Measurements from ENCODE around the gene TEKT2. TPM values are rescaled to one million over a fixed set of nuclear protein-coding genes. Genes with fewer than 3 reads are reported as not detected.
A peak's percentile ranks its signal among the peaks of the same experiment; 100 is the strongest.

Gene TEKT2
- total RNA-seq, 1 donor from 2014 or later: 0.98 TPM

DNA sequence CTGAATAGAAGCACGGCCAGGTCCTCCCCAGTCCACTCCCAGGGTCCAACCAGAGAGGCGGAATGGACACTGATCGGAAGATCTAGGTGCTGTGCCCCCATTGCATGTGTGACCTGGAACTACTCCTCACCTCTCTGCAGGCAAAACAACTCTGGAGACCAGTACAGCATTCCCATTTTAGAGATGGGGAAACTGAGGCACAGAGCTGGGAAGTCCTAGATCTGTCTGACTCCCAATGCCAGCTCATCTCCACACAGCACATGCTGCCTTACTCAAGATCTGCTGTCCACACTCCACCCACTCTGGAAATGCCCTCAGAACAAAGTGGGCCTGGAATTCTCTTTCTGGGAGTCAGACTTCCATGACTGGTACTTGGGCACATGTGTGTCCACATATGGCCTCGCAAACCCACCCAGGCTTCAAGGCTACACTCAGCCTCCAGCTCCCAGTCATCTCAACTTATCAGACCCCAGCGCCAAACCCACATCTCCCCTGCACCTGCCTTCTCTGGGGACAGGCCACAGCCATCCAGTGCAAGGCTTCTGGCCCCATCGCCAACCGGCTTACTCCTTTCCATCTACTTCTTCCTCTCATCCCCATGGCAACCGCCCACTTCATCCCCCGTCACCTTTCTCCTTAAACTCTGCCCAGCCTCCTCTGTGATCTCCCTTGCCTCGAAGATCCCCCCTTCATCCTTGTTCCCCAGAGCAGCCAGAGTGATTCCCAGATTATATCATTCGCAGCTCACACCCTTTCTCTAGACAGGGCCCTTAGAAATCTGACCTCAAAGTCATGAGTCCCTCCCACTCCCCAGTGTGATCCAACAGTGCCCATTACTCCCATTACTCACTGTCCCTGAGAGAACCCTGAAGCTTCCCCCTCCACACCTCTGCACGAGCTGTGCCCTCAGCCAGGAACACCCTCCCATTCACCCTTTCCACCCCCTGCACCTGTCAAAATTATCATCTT lies 38.5 kb downstream of the TEKT2 start:
- ATAC-seq (no peak), DNase-seq (ENCODE audit: low spot score) (no peak)
- intact Hi-C loops (cut with DNase I): no loop called here

GRCh38 chr1:36123356-36123755 lies 39.5 kb downstream of the TEKT2 start:
- DNase-seq (ENCODE audit: low spot score): no peak
- intact Hi-C loops (cut with DNase I): no loop called here

GRCh38 chr1:36124404-36125128 lies 40.7 kb downstream of the TEKT2 start:
- intact Hi-C loops (cut with DNase I): no loop called here

More at GRCh38 chr1:36123356-36123755, 39.5 kb downstream of the TEKT2 start:
- ATAC-seq: peak; percentile 57

GRCh38 chr1:36125129-36125991 lies 41.5 kb downstream of the TEKT2 start, which contains the start of gene COL8A2:
Gene COL8A2, minus strand, starts transcription at chr1:36125222. Its CDS starts 24,980 bp downstream, at chr1:36100242.
- DNase-seq (ENCODE audit: low spot score): peak; percentile 77
- intact Hi-C loops (cut with DNase I): no loop called here

More at GRCh38 chr1:36124404-36125128, 40.7 kb downstream of the TEKT2 start:
- DNase-seq (ENCODE audit: low spot score) (no peak), ATAC-seq (peak; percentile 6)

DNA sequence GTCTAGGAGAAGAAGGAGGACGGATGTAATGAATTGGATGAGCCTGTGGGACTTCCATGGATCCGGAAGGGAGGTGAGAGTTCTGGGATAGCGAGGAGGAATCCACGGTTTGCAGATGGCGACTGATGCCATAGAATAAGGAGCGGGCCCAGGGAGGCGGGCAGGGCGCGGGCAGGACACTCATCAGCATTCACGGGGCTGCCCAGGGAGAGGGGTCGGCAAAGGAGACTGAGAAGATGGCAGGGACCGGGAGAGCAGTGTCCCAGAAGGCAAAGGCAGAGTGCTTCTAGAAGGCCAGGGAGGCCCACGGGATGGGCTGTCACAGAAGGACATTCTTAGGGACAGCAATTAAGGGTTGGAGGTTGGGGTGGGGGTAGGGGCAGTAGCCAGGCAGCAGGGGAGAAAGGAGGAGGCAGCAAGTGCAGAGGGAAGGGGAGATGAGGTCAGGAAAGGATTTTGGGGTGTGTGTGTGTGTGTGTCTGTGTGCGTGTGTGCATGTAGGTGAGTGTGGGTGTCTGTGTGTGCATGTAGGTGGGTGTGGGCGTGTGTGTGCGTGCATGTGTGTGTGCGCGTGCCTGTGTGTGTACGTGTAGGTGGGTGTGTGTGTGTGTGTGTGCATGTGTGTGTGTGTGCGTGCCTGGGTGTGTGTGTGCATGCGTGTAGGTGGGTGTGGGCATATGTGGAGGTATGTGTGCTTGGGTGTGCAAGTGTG lies 42.3 kb downstream of the TEKT2 start:
- DNase-seq (ENCODE audit: low spot score) (no peak), ATAC-seq (no peak)
- intact Hi-C loops (cut with DNase I): no loop called here

More at GRCh38 chr1:36125129-36125991, 41.5 kb downstream of the TEKT2 start, which contains the start of gene COL8A2:
- ATAC-seq: peak; percentile 61

DNA sequence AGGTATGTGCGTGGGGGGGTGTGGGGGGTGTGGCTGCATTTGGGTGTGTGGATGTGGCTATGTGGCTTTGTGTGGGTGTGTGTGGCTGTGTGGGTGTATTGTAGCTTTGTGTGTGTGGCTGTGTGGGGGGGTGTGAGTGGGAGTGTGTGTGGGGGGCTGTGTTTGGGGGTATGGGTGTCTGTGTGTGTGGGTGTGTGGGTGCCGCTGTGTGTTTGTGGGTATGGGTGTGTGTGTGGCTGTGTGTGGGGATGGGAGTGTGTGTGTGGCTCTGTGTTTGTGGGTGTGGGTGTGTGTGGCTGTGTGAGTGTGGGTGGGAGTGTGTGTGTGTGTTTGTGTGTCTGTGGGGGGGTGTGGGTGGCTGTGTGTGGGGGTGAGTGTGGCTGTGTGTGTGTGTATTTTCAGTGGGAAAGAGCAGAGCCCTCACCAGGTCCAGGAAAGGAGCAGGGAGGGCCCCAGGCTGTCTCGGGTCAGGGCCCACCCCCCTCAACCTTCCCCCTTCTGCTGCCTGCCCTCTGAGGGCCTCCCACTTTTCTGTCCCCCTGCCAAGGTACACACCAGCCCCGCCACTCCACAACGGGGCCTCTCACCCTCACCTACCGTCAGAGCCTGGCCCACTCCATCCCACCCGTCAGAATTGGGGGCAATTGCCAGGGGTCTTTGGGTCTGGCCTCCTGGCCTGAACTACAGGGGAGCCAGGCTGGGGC lies 43.1 kb downstream of the TEKT2 start:
- ATAC-seq (no peak), DNase-seq (ENCODE audit: low spot score) (no peak)
- intact Hi-C loops (cut with DNase I): no loop called here

GRCh38 chr1:36128126-36128904 lies 44.4 kb downstream of the TEKT2 start:
- ATAC-seq: no peak
- DNase-seq (ENCODE audit: low spot score): no peak
- intact Hi-C loops (cut with DNase I): no loop called here

DNA sequence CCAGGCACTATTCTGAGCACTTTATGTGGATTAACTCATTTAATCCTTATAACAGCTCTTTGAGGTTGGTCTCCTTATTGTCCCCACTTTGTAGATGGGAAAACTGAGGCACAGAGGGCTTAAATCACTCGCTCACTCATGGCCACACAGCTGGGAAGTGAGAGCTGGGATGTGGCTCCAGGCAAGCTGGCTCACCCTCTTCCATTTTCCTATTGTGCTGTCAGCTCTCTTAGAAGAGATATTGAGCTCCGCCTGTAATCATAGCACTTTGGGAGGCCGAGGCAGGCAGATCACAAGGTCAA lies 45.0 kb downstream of the TEKT2 start:
- ATAC-seq: no peak
- intact Hi-C loops (cut with DNase I): no loop called here

GRCh38 chr1:36132029-36132428 lies 48.1 kb downstream of the TEKT2 start:
- DNase-seq (ENCODE audit: low spot score): no peak
- intact Hi-C loops (cut with DNase I): loop anchor here (5.0 kb wide), 1 partner anchor 35 kb away; no protein-coding TSS in a partner anchor
- no peak for ATAC-seq

More for the DNA sequence above, 45.0 kb downstream of the TEKT2 start:
- DNase-seq (ENCODE audit: low spot score): no peak

- intact Hi-C loops (cut with DNase I): loop anchor here (5.0 kb wide), 1 partner anchor 36 kb away; no protein-coding TSS in a partner anchor
- no peak for DNase-seq (ENCODE audit: low spot score)
- peak; percentile 4 for ATAC-seq
Measured at GRCh38 chr1:36133484-36133883, 49.6 kb downstream of the TEKT2 start.

DNA sequence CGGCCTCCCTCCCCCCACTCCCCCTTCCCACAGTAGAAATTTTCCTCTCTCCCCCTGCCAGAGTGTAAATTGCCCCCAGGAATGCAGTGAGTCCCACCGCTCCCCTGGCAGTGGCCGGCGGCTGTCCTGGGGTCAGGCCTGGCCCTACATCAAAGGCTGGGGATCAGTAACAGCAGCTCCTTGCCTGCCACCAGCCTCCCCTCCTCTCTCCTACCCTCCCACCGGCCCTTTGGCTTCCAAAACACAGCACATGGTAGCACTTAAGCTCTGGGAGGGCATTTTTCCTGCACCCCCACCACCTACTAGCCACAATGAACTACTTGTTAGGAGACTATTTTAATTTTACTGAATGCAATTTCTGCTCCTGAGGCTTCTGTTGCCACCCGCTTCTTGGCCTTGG lies 50.1 kb downstream of the TEKT2 start:
- intact Hi-C loops (cut with DNase I): loop anchor here (5.0 kb wide), 1 partner anchor 37 kb away; no protein-coding TSS in a partner anchor
- DNase-seq (ENCODE audit: low spot score) (no peak), ATAC-seq (peak; percentile 17)

GRCh38 chr1:36134505-36135329 lies 50.8 kb downstream of the TEKT2 start:
- DNase-seq (ENCODE audit: low spot score) (peak; percentile 82), ATAC-seq (peak; percentile 88)
- intact Hi-C loops (cut with DNase I): loop anchor here (5.0 kb wide), 1 partner anchor 37 kb away; no protein-coding TSS in a partner anchor

- DNase-seq (ENCODE audit: low spot score) (no peak), ATAC-seq (no peak)
- intact Hi-C loops (cut with DNase I): no loop called here
Measured at GRCh38 chr1:36135330-36135667, 51.4 kb downstream of the TEKT2 start.

GRCh38 chr1:36135796-36136195 lies 51.9 kb downstream of the TEKT2 start:
- no peak for DNase-seq (ENCODE audit: low spot score)
- intact Hi-C loops (cut with DNase I): no loop called here
- no peak for ATAC-seq

DNA sequence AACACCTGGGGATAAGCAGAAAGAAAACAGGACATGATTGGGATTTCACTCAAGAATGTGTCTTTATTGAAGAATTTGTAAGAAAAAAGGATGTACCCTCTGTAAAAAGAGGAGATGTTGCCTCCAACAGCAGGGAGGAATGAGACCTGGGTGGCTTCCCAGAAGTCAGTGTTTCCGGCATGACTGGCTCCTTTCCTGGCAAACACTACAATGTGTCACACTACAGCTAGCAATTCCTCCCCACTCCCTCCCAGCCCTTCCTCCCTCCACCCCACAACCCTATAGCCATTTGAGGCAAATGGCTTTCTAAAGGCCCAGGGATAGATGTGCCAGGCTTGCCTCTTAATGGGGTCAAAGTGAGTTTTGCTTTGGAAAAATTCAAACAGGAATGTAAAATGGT lies 52.6 kb downstream of the TEKT2 start:
- no peak for DNase-seq (ENCODE audit: low spot score)
- intact Hi-C loops (cut with DNase I): no loop called here

DNA sequence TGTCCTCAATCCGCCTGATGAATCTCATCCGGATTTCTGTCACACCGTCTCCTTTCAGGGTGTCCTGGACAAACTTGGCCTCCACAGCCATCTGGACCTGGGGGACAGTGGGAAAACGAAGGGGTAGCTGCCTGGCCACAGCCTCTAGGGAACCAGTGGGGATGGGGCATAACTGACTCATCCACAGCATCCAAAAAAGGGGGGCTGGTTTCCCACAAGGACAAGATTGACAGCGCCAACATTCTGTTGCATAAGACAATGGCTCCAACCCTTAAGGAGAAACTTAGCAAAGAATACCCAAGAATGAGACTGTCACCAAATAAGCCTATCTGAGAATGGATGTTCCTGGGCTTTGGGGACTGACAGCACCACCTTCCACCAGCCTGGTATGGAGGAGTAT lies 53.3 kb downstream of the TEKT2 start:
- DNase-seq (ENCODE audit: low spot score) (no peak), ATAC-seq (no peak)
- intact Hi-C loops (cut with DNase I): no loop called here

More for the DNA sequence above, 52.6 kb downstream of the TEKT2 start:
- no peak for ATAC-seq
